ENCODE measurements around the gene TYROBP.
A peak's percentile ranks its signal among the peaks of the same experiment; 100 is the strongest.
"Not testable (repeated sequence)": the region's sequence is repeated elsewhere in the genome, so short reads cannot be mapped to it uniquely, and the experiment has no call there.

TYROBP gene

DNA sequence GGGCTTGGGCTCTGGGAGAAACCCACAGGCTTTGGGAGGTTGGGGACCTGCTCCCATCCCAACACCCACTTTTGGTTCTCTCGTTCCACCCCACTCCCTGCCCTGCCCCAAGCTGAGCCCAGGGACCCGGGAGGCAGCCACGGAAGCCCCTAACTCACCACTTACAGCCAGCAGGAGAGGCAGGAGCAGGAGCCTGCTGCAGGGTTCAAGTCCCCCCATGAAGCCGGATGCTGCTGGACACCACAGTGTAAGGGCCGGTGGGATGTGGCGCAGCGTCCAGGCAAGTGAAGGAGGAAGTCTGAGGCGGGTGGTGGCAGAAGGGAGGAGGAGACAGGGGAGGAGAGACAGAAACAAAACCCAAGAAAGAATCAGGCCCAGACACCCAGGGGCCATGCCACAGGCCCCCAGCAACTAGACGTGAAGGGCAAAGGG is at the start of gene TYROBP:
TSS of gene TYROBP (minus strand) at position 286 of the 432 bp plus-strand sequence. CDS start at position 219, 67 bp downstream.
- DNase-seq = no peak
- no peak for ATAC-seq

DNA sequence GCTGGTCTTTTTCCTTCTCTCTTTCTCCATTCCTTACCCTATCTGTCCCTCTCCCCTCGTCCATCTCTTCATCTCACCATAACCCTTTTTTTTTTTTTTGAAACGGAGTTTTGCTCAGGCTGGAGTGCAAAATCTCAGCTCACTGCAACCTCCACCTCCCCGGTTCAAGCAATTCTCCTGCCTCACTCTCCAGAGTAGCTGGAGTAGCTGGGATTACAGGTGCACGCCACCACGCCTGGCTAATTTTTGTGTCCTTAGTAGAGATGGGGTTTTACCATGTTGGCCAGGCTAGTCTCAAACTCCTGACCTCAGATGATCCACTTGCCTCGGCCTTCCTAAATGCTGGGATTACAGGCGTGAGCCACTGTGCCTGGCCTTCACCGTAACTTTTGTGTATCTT is 49.3 kb upstream of the TYROBP start:
- not testable (repeated sequence) for DNase-seq, ATAC-seq

DNA sequence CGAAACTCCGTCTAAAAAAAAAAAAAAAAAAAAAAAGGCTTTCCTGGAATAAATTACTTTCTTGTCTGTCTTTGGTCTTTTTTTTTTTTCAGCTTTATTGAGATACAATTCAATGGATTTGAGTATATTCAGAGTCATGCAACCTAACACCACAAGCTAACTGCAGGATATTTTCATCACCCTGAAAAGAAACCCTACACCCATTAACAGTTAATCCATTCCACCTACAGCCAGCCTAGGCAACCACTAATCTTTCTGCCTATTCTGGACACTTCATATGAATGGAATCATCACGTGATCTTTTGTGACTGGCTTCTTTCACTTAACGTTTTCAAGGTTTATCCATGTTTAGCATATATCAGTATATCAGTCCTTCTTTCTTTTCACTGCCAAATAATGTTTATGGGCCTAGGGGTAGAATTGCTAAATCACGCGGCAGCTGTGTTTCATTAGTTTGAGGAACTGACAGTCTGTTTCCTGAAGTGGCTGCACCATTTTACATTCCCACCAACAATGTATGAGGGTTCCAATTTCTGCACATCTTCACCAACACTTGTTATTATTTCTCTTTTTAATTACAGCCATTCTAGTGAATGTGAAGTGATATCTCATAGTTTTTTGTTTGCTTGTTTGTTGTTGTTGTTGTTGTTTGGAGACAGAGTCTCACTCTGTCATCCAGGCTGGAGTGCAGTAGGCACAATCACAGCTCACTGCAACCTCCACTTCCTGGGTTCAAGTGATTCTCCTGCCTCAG is 48.0 kb upstream of the TYROBP start:
- no peak for DNase-seq
- ATAC-seq = no peak

DNA sequence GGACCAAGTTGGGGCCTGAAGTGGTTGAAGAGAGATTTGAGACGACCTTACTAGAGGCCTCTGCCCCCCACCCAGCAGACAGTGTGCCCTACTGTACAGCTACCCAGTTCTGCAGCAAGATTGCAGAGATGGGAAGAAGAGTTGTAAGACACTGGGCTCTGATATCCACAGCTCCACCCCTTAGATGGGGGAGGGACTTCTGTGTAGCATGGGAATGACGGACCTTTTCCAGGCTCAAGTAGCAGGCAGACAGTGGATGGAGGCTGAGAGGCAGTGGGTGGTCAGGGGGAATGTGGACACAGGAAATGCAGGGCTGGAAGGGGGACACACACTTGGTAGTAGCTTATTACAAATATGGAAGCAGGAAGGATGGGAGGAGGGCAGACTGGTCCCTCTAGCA is 41.0 kb upstream of the TYROBP start:
- ATAC-seq = no peak
- no peak for DNase-seq

DNA sequence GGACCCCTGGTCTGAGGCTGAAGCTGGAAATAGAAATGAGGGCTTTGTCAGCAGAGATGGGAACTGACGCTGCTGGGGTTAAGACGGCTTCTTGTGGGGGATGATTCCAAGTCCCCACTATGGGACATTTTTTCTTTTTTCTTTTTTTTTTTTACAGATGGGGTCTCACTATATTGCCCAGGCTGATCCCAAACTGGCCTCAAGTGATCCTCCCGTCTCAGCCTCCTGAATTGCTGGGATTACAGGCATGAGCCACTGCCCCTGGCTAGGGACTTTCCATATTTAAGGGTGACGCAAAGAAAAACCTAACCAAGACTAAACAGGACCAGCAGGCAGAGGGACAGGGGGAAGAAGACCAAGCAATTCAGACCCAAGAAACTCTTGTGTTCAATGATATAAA is 38.1 kb upstream of the TYROBP start:
- no peak for DNase-seq
- no peak for ATAC-seq

DNA sequence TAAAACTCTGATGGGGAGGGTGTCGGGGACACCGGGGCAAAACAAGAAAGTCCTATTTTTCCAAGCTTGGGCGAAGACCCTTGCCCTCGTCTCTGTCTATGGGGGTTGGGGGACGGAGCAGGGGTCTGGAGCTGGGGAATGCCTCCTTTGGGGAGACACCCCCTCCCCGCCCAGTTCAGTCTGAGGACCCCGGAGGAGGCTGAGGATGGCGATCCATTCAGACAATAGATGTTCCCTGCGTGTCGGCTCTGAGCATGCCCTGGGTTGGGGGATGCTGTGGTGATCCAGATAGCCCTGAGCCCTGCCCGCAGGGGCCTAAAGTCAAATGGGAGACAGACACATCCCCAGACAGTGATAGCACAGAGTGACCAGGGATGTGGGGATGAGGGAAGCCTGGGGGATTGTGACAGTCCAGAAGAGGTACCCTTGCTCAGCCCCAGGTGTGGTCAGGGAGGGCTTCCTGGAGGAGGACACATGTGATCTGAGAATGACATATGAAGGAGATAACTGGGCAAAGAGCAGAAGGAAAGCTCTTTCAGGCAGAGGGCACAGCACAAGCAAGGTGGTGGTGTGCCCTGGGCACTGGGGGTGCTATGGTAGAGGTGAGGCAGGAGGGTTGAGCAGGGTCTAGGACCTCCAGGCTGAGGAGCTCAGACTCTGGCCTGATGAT is 37.2 kb upstream of the TYROBP start:
- ATAC-seq (no peak), DNase-seq (no peak)

DNA sequence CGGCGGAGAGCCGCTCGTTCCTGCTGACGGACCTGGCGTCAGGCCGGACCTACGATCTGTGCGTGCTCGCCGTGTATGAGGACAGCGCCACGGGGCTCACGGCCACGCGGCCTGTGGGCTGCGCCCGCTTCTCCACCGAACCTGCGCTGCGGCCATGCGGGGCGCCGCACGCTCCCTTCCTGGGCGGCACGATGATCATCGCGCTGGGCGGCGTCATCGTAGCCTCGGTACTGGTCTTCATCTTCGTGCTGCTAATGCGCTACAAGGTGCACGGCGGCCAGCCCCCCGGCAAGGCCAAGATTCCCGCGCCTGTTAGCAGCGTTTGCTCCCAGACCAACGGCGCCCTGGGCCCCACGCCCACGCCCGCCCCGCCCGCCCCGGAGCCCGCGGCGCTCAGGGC is 36.5 kb upstream of the TYROBP start:
- ATAC-seq (no peak), DNase-seq (no peak)

DNA sequence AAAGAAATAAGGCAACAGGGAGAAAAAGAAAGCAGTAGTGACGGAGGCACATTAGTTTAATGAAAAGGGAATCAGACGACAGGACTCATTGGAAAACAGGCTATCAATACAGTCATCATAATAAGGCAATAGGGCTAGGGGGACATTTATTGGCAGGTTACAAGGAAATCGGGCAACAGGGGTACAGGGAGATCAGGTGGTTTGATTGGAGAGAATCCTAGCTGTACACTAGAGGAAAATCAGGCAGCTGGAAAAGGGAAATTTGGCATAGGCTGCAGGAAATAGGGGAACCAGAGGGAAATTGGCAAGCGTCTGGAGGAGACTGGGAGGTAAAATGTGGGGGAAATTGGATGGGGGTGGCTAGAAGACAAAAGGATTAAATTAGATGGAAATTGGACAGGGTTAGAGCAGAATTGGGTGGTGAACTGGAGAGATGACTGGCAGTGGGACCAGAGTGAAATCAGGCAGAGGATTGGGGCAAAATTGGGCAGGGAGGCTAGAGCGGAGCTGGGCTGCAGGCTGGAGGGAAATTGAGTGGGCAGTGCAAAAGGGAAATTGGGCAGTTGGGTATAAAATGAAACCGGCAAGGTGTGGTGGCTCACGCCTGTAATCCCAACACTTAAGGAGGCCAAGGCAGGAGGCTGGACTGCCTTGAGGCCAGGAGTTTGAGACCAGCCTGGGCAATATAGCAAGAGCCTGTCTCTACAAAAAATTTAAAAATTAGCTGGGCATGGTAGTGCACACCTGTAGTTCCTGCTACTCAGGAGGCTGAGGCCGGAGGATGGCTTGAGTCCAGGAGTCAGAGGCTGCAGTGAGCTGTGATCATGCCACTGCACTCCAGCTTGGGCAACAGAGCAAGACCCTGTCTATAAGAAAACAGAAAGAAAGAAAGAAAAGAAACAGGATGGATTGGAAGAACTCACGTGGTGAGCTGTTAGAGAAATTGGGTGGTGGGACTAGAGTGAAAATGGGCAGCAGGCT is 35.5 kb upstream of the TYROBP start:
- DNase-seq (no peak), ATAC-seq (no peak)

DNA sequence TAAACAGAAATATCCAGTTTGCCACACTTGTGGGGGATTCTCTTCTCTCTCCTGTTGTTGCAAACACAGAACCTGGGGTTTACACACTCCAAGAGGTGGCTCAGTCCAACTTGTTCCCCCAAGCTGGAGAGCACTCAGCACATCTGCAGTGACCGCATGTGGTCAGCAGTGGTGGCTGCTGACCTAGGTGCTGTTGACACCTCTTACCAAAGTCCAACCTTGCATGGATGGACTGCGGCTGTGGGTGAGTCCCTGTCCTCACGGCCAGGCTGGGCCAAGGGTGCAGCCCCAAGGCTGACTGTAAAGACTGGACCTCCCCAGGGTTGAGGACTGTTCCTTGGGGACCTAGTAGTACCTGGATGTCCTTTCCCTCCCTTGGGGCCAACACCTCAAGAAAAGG is 34.1 kb upstream of the TYROBP start:
- DNase-seq (no peak), ATAC-seq (no peak)

DNA sequence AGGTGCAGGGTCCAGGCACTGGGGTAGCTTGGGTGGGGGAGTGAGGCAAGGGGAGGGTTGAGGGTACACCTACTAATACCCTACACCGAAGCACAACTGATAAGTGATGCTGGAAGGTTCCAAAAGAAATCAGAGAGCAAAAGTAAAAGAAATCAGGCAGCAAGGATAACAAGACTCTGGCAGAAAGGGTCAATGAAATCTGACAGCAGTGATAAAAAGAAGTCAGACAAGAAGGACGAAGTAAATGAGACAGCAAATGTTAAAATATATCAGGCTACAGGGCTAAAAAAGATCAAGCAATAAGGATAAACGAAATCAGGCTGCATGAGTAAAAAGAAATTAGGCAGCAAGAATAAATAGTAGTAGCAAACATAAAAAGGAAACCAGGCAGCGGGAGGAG is 32.7 kb upstream of the TYROBP start:
- DNase-seq = no peak
- no peak for ATAC-seq

DNA sequence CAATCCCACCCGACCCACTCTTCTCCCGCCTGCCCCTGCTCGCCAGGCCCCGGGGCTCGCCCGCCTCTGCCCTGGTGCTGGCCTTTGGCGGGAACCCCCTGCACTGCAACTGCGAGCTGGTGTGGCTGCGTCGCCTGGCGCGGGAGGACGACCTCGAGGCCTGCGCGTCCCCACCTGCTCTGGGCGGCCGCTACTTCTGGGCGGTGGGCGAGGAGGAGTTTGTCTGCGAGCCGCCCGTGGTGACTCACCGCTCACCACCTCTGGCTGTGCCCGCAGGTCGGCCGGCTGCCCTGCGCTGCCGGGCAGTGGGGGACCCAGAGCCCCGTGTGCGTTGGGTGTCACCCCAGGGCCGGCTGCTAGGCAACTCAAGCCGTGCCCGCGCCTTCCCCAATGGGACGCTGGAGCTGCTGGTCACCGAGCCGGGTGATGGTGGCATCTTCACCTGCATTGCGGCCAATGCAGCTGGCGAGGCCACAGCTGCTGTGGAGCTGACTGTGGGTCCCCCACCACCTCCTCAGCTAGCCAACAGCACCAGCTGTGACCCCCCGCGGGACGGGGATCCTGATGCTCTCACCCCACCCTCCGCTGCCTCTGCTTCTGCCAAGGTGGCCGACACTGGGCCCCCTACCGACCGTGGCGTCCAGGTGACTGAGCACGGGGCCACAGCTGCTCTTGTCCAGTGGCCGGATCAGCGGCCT is 32.1 kb upstream of the TYROBP start:
- DNase-seq (no peak), ATAC-seq (no peak)

DNA sequence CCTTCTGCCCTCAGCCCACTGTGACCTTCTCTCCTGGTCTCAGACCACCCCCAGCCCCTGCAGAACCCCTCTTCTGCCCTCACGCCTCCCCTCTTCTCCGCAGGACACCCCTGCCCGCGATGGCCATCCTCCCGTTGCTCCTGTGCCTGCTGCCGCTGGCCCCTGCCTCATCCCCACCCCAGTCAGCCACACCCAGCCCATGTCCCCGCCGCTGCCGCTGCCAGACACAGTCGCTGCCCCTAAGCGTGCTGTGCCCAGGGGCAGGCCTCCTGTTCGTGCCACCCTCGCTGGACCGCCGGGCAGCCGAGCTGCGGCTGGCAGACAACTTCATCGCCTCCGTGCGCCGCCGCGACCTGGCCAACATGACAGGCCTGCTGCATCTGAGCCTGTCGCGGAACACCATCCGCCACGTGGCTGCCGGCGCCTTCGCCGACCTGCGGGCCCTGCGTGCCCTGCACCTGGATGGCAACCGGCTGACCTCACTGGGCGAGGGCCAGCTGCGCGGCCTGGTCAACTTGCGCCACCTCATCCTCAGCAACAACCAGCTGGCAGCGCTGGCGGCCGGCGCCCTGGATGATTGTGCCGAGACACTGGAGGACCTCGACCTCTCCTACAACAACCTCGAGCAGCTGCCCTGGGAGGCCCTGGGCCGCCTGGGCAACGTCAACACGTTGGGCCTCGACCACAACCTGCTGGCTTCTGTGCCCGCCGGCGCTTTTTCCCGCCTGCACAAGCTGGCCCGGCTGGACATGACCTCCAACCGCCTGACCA is 31.4 kb upstream of the TYROBP start:
- ATAC-seq (no peak), DNase-seq (no peak)

DNA sequence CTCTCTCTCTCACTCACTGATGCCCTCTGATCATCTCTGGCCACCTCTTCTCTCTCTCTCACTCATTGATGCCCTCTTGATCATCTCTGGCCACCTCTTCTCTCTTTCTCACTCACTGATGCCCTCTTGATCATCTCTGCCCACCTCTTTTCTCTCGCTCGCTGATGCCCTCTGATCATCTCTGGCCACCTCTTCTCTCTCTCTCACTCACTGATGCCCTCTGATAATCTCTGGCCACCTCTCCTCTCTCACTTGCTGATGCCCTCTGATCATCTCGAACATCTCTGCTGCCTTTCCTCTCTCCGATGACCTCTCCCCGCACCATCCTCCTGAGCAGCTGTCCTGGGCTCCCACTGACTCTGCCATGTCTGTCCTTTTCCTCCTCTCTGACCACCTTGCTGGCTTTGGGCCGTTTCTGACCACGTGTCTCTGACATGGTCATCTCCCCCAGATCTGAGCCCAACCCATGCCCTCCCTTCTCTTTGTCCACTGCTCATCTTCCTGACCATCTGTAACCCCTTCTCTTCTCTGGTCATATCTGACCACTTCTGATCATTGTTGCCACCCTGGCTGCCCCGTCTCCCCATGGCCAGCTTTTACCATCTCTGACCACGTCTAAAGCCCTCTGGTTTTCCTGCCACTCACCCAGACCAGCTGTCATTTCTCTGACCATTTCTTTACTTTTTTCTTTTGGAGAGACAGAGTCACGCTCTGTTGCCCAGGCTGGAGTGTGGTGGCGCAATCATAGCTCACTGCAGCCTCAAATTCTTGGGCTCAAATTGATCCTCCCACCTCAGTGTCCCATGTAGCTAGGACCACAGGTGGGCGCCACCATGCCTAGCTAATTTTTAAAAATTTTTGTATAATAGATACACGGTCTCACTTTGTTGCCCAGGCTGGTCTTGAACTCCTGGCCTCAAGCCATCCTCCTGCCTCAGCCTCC is 30.5 kb upstream of the TYROBP start:
- ATAC-seq = no peak
- no peak for DNase-seq

DNA sequence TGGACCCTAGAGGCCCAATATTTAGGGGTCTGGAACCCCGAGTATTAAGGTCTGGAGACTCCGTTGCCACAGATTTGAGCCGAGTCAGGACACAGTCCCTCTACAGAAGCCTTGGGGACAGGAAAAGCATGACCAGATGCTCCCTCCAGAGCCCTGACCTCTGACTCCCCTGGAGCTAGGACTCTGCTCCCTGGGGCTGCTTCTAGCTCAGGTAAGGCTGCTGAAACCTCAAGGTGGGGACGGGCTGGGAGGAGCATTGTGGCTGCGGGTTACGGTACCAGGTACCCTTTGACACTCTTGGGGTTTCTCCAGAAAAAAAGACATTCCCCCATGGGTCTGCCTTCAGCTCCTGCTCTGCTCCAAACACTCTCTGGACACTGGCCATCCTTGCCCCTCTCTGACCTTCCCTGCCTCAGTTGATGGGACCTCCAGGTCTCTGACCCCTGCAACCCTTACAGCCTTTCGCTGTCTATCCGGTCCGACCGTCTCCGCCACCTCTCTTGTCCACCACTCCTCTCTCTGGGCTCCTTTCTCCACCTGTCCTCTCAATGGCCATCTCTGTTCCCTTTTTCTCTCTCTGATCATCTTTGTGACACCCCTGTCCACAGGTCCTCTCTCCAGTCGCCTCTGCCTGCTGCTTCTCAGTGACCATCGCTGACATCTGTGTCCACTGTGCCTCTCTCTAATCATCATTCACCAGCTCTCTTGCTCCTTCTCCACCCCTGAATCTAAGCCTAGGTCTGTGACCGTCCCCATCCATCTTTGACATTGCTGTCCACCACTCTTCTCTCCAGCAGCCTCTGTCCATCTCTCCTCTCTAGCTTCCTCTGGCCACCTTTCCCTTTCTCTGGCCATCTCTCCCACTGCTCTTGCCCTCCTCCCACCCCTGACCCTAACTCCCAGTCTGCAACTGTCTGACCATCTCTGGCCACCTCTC is 29.5 kb upstream of the TYROBP start:
- no peak for DNase-seq
- ATAC-seq = peak; percentile 26

DNA sequence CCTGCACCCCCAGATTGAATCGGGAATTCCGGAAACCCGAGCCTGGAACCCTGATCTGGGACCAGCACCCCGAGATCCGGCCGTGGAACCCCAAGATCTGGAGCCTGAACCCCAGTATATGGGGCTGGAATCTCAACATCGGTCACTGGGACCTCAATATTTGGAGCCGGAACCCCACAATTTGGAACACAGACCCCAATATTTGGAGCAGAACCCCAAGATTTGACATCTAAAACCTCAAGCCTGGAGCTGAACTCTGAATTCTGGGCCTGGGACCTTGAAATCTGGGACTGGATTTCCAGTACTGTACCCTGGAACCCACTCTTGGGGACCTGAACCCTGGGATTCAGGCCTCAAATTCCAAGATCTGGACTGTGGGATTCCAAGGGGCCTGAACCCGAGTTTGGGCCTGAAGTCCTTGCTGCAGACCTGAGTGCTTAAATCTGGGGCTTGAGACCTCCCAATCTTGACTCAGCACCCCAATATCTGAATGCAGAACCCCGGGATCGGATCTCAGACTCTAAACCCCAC is 28.7 kb upstream of the TYROBP start:
- ATAC-seq (no peak), DNase-seq (no peak)

DNA sequence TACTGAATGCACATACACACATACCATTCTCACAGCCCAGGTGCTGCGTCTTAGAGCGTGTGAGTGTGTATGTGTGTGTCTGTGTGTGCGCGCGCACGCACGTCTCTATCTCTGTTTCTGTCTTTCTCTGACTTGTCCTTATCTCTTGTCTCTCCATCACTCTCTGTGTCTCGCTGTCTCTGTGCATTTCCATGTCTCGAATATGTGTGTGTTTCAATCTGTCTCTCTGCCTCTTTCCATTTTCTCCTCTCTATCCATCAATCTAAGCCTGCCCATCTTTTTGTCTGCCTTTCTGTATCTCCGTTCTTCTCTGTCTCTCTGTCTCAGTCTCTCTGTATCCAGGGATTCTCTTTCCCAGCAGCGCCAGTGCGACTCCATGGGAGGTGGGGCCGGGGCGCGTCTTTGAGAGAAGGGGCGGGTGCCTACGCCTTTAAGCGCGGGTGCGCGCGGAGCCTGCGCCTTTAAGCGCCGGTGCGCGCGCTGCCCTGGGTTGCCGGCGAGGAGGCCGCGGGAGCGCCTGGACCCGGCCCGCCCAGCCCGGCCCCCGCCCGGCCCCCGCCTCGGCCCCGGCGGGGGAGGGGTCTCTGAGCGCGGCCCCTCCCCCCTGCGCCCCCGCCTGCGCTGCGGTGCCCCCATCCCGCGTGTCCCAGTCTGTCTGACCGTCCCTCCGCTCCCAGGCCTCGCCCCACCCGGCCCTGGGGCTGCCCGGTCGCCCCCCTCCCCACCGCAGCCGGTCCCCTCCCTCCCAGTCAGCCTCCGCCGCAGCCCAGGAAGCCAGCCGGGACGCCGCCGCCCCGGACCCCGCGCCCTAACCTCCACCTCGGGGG is 28.0 kb upstream of the TYROBP start, which contains the start of gene LRFN3:
TSS of gene LRFN3 (plus strand) at position 464 of the 827 bp plus-strand sequence. CDS start 3,052 bp downstream, outside the sequence.
- peak; percentile 67 for DNase-seq
- peak; percentile 8 for ATAC-seq

DNA sequence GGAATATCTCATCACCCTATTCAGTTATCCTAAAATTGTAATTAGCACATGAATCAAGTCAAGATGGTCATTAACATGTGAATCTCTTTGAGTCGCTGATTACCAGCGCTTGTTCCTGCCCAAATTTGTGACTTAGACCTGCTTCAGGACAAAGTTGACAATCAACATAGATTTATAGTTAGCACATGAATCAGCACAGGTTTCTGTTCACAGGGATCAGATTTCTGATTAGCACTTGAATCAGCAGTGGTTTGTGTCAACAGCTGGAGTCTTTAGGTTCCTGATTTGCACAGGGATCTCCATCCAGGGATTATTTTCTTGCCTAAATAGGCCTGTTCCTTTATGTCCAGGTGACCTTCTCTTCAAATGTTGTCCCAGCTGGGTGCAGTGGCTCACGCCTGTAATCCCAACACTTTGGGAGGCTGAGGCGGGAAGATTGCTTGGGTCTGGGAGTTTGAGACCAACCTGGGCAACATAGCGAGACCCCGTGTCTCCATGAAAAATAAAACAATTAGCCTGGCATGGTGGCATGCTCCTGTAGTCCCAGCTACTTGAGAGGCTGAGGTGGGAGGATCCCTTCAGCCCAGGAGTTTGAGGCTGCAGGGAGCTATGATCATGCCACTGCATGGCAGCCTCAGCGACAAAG is 24.3 kb upstream of the TYROBP start:
- DNase-seq = no peak
- no peak for ATAC-seq
